ENCODE data around the gene CHPT1.

DNA sequence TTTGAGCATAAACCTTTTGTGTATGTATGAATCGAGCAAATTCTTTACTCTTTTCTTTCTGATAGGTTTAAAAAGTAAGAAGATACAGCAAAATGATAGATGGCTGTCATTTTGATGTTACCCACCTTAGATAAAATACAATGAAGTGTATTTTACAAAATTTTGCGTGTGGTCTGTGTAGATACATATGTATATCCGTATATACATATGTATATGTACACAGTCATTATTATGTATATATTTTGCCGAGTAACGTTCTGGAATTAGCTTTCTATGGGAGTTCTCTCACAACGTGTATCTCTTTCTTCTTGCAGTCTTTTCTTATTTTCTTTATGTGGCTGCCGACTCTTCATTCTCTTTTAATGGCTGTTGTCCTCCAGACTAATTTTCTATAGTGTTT lies 32.4 kb upstream of the CHPT1 start:
- TF ChIP-seq, protein P1, sequence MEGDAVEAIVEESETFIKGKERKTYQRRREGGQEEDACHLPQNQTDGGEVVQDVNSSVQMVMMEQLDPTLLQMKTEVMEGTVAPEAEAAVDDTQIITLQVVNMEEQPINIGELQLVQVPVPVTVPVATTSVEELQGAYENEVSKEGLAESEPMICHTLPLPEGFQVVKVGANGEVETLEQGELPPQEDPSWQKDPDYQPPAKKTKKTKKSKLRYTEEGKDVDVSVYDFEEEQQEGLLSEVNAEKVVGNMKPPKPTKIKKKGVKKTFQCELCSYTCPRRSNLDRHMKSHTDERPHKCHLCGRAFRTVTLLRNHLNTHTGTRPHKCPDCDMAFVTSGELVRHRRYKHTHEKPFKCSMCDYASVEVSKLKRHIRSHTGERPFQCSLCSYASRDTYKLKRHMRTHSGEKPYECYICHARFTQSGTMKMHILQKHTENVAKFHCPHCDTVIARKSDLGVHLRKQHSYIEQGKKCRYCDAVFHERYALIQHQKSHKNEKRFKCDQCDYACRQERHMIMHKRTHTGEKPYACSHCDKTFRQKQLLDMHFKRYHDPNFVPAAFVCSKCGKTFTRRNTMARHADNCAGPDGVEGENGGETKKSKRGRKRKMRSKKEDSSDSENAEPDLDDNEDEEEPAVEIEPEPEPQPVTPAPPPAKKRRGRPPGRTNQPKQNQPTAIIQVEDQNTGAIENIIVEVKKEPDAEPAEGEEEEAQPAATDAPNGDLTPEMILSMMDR (IDR thresholded peaks at IDR 0.05): no peak
- no peak for TF ChIP-seq EP300 (IDR thresholded peaks at IDR 0.05; ENCODE audit: borderline replicate concordance in 1 of 2, low read depth in 1 of 2, low read length in 1 of 2)
- TF ChIP-seq USF2 (IDR thresholded peaks at IDR 0.05; ENCODE audit: borderline replicate concordance, low read depth, low read length): no peak
- TF ChIP-seq RFX5 (IDR thresholded peaks at IDR 0.05; ENCODE audit: low read length): no peak
- TF ChIP-seq FOXJ3 (CRISPR knock-in tag; IDR thresholded peaks at IDR 0.05): no peak
- TF ChIP-seq REST (IDR thresholded peaks at IDR 0.05; ENCODE audit: low read depth, low read length): no peak
- no peak for TF ChIP-seq IRF3 (IDR thresholded peaks at IDR 0.05; ENCODE audit: low read depth, low read length)

Measured in SK-N-SH (cell line).